Stimulated activated CD4-positive, alpha-beta T cell treated with anti-CD3 and anti-CD28 coated beads, Interleukin-1b, Interleukin-23, amount 100 ng/mL, for 1 hour (primary cell): ENCODE measurements around the gene ARHGDIA.
"Not testable (repeated sequence)": the region's sequence is repeated elsewhere in the genome, so short reads cannot be mapped to it uniquely, and the experiment has no call there.

Source experiments
- DNase-seq, 2 donors: peaks; one replicate each; pipeline ENCODE4 v3.0.0-alpha.2; 2020; ENCODE audit warnings: low read depth in 2 of 2

ARHGDIA gene

DNA sequence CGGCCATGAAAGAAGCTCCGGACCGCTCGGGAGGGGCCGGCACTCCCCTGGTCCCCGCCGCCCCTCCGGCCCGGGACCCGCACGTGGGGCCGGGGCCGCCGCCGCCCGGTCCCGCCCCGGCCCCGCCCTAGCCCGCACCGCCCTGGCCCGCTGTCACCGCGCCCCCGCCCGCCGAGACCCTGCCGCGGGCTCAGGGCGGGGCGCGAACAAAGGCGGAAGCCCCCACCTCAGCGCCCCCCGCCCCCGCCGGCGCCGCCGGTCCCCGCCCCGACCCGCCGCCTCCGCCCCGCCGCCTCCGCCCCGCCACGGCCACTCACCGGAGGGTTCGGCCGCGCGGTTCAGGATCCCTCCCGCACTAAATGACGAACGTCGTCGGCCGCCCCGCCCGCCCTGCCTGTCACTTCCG, at the start of gene ARHGDIA:
ARHGDIA (minus strand) TSS at position 357 of the 406 bp plus-strand sequence. CDS start 1,407 bp downstream, outside the sequence.
- no peak for DNase-seq

DNA sequence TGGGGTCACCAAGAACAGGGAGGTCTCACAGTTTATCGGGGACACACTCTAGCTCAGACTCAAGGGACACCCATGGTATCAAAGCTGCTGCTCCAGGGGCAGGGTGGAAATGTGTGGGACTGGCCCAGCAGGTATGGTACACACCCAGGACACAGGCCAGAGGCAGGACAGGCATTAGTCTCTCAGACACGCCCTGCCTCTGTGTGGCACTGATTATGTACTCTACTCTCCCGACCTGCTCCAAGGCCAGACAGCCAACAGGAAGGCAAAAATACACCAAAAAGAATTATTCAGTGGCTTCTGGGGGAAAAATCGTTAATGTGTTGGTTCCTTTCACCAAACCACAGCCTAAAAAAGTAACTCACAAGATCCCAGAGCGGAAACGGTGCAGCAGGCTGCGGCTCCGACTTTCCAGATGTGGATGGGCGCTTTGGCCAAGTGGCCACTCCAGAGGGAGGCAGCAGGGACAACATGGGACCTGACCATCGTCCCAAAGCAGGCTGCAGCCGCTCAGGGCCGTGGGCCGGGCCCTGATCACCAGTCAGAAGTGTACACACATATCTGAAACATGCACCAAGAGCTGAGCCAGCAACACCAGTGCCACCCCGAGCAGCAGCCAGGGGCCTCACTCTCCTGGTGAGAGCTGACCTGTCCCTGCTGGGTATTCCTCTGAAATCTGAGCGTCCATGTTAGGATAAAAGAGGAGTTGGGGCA, 47.9 kb upstream of the ARHGDIA start:
- DNase-seq, result no peak

DNA sequence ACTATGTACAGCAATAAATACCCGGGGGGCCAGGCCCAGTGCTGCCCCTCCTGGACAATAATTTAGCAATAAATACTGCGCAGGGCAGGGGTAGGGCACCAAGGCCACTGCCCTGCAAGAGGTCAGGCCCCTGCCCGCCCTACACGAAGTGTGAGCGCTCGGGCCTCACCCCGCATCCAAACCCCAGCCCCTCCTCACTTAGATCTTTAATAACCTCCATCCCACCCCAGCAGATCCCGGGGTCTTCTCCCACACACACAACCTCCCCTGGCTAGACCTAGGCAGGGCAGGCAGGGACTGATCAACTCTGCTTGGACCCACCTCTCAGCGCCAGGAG, 47.2 kb upstream of the ARHGDIA start:
- DNase-seq, result not testable (repeated sequence)

DNA sequence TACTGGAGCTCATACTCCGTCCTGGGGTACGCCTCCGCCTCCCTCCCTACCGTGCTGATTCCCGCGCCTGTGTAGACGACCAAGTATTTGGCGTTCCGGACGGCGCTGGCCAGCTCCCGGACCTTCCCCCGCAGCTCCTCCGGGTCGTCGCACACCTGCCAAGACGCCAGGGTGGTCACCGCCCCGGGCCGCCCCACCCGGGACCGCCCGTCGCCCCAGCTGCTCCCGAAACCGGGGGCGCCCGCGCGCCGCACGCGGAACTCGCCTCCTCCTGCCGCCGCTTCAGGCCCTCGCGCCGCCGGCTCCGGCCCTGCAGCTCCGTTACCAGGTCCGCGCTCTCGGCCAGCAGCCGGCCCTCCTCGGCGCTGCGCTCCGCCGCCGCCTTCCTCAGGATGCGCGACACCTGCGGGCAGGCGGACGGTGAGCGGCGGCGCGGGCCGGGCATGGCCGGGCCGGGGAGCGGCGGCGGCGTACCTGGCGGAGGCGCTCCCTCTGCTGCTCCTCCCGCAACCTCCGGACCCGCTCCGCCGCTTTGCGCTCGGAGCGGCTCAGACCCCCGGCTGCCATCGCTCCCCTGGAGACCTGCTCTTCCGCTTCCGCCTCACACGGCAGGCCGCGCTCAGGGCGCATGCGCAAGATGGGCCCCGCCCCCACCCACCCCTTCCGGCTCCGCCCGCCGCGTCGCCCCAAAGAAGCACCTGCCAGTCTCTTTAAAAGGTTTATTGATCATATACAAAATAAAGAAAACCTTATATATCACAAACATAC, 46.6 kb upstream of the ARHGDIA start, which contains the start of gene SIRT7:
SIRT7 (minus strand) TSS at position 612 of the 768 bp plus-strand sequence; CDS start at position 567, 45 bp downstream.
- DNase-seq, result peak; percentile 68

DNA sequence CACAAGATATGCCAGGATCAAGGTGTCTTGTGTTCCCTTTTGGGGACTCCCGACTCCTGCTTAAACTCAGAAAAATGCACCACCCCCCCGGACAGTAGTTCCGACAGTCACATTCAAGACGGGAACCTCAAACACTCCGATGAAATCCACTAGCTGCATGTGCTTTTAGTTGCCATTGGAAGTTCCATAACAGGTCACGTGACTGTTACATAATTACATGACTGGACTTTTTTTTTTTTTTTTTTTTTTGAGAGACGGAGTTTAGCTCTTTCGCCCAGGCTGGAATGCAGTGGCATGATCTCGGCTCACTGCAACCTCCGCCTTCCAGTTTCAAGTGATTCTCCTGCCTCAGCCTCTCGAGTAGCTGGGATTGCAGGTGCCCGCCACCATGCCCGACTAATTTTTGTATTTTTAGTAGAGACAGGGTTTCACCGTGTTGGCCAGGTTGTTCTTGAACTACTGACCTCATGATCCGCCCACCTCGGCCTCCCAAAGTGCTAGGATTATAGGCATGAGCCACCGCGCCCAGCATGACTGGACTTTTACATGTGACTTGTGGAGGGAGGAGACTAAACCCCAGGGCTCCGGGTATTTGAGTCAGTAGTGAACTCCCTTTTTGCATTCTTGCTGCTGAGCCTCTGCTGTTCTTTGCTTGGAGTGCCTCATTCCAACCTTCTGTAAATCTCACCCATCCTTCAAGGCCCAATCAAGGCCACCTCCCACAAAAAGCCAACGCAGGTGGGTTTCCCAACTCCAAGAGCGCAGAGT, 45.3 kb upstream of the ARHGDIA start:
- DNase-seq, result no peak

DNA sequence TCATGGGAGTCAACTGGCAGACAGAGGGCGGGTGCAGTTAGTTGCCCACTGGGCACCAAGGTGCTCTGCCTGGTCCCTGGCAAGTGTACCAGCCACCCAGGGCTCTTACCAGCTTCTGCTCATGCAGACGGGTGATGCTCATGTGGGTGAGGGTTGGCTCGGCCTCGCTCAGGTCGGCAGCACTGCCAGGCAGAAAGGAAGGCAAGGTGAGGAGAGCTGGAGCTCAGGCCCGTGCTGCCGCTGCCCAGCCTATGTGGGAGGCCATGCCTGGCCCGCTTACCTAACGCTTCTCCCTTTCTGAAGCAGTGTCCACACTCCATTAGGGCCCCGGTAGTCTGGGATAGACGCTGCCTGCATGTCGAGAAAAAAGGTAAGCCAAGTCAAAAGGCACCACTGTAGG, 44.2 kb upstream of the ARHGDIA start:
- DNase-seq, result no peak

DNA sequence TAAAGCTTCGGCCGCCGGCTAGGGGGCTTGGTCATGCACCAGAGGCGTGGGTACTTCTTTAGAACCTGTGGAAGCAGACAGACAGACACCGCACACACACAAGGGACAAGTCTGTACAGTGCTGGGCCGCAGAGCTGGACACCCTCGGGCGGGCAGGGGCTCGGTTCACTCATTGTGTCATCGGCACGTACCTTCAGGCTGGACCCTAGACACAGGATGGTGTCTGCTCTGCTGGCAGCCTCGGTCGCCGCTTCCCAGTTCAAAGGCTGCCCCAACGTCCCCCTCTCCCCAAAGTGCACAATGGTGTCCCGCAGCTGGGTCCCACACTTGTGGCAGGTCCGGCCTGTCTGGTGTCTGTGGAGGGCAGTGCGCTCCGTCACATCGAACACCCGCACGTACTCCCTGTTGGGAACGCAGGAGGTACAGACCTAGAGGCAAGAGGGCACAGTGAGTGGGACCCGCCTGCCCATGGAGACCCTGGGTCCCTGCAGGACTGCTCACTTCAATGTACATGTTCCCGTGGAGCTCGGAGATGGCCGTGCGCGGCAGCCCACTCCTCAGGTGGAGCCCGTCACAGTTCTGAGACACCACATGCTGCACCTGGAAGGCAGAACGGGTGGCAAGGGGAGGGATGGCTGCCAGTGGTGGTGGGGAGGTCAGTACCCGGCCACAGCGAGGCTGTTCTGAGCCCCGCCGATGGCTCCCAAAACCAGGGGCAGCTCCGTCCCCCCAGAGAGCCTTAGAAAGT, 43.1 kb upstream of the ARHGDIA start:
- no peak for DNase-seq

DNA sequence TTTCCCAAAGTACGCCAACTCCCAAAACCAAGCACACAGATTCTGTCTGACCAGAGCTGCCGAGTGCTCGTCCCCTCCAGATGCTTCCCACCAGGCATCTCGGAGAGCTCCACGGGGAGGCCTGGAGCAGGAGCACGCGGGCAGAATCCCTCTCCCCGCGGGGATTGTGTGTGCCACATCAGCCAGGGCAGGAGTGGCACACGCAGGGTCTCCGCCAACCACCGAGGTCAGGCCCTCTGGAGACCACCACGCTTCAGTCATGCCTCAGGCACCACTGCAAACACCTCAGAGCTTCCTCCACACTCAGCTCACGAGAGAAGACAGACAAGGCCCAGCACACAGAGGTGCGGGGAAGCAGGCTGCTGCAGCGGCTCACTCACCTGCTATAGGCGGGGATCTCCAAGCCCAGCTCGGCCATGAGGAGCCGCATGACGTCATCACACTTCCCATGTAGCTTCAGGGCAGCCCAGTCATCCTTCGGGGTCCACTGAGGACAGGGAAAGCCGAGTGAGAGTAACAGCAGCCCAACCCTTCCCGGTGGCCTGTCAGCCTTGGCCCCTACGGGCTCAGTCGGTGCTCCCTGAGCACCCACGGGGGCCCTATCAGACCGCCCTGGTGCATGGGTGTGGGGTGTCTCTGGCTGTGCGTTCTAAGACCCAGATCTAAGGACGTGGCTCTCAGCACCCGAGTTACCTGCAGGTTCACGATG, 42.4 kb upstream of the ARHGDIA start:
- no peak for DNase-seq

DNA sequence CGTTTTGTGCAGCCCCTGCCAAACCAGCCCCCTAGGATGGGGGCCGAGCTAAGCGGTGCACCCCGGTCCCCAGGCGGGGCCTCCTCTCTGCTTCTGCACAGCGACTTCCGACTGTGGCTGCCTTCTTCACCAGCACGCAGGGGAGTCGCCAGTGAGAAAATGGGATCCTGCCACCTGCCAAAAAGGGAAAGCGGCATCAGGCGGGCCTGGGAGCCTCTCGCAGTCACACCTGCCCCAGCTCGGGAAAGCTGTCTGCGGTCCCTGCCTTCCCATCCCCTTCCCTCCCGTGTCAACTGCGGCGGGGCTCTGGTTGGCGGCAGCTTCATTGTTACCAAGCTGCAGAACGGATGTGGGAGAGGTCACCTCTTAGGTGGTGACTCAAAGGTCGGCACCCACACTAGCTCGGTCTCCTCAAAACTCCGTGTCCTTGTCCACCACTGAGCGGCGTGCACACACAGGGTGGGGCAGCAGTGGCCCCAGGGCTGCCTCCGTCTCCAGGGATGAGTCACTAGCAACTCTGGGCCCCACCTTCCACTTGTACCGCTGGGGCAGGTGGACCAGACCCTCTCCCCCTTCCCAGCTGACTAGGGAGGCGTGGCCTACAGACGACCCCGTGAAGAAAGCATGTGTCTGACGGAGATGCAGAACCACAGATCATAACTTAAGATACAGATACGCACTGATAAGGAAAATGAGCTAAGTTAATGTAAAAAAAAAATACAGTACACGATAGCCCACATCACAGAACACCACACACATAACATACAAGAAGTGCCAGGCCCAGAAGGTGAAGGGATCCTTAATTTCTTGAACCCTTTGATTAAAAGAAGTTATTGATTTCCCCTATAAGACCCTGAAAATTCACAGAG, 41.5 kb upstream of the ARHGDIA start:
- no peak for DNase-seq

DNA sequence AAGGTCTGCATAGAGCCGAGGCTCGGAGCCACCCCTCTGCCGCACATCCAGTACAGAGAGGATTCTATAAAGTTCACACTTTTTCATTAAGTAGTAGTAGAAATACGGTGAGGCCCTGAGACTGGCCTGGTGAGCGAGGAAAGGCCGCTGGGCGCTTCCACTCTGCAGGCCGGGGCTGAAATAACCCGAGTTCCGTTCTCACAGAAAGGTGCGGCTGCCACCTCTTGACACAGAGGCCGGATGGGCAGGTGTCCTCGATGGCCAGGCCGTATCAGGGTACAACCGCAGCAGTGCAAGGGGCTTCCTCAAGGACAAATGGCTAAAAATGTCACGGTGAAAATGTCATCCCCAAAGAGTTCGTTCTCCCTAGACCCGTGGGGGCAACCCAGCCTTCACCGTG, 40.8 kb upstream of the ARHGDIA start:
- no peak for DNase-seq

DNA sequence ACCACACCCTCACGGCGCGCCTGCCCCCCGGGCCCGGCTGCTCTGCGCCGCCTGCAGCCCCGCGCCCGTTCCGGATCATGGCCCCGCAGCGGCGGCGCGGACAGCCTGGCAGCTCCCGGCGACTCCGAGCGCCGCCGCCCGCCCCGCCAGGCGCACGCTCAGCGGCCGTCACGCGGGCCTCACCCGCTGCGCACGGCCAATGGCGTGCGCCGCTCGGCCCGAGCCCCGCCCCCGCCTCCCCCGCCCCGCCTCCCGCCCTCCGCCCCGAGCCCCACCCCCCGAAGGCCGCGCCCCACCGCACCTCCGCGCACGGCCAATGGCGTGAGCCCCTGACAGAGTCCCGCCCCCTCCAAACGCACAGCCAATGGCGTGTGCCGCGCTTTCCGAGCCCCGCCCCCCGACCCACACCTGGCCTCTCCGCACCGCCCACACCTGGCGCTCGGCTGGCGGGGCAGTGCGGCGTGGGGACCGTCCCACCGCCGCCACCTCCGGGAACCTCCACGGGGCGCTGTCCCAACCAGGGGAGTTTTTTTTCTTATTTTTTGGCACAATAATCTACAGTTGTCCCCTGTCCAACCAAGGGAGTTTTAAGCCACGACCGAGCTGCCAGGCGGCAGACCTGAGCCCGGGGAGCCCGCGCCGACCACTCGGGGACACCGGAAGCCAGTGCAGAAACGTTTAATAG, 40.3 kb upstream of the ARHGDIA start, which contains the start of gene PCYT2:
PCYT2 (minus strand) TSS at position 123 of the 685 bp plus-strand sequence; CDS start at position 79, 44 bp downstream.
- peak; percentile 86 to 88 for DNase-seq

DNA sequence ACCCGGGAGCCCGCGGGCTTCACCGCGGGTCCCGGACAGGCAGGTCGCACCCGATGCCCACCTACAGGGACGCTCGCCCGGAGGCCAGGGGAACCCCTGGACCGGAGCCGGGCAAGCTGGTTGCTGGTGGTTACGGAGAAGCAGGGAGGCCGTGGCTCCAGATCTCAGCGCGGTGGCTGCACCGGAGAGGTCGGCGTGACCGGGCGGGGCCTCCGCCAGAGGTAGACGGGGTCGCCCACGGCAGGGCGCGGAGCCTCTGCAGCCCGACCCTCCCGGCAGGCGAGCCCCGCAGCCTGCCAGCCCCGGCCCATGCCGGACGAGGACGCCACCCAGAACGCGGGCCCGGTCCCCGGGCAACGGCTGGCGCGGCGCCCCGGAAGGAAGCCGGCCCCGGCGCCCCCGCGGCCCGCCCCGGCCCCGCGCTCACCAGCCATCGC, 39.7 kb upstream of the ARHGDIA start:
- DNase-seq, result no peak

DNA sequence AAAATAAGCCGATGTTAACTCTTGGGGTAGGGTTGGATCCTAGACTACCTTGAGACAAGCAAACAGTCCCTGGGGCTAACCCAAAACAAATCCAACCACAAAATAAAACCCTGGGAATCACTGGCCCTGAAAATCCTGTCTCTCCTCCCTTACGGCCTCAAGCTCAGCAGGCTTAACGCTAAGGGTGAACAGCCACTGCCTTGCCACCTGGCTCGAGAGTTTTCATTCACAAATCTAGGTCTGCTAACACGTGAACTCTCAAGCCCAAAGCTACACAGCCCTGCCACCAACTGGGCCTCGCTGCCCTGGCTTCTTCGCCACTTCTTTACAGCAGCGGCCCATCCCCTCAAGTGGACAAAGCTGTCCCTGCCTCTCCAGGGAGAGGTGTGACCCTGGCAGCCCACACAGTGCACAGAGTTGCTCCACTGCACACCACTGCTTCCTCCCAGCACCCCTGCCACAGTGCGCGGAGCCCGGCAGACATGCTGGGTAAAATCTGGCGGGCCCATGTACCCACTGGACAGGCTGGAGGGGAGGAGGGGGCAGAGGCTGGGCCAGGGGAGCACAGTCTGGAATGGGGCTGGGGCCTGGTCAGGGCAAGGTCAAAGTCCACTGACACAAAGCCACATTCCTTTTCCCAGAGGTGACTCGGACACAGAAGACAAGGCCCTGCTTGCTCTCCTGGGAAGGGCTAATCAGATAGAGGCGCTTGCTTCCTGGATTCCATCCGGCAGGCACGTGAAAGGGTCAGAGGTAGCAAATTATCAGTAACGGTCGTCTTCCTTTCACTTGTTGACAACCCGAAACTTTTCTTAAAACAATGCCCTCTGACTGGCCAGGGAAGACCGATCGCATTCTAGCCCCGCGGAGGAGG, 39.1 kb upstream of the ARHGDIA start:
- DNase-seq, result no peak

DNA sequence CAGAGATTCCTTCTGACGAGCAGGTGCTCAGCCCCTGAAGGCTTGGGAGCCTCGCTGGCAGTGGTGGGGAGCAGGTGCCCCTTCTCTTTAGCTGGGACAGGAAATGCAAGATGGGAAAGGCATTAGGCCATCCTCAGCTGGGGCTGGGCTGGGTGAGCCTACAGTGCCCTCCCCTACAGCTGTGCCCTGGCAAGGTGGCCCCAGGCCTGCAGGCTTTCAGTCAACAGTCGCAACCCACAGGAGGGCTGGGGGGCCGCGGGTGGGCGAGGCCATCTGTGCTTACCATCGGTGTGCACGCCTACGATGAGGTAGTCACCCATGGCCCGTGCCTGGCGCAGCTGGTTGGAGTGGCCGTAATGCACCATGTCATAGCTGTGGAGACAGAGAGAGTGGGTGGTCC, 38.1 kb upstream of the ARHGDIA start:
- no peak for DNase-seq

DNA sequence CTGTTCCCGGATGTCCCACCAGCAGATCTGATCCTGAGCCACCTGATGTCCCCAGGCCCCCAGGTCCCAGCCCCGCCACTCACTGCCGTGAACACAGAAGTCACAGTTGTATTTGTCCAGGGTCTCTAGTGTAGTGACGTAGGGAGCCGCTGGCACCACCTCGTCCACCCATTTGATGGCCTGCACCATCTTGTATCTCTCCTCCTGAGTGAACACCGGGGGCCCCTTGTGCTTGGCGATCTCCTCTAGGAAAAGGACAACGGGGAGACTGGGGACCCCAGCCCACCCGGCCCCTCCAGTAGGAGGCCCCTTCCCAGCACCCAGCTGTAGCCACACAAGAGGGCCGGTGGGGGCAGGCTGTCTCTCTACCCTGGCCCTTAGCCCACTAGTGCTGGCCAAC, 37.7 kb upstream of the ARHGDIA start:
- DNase-seq, result no peak

DNA sequence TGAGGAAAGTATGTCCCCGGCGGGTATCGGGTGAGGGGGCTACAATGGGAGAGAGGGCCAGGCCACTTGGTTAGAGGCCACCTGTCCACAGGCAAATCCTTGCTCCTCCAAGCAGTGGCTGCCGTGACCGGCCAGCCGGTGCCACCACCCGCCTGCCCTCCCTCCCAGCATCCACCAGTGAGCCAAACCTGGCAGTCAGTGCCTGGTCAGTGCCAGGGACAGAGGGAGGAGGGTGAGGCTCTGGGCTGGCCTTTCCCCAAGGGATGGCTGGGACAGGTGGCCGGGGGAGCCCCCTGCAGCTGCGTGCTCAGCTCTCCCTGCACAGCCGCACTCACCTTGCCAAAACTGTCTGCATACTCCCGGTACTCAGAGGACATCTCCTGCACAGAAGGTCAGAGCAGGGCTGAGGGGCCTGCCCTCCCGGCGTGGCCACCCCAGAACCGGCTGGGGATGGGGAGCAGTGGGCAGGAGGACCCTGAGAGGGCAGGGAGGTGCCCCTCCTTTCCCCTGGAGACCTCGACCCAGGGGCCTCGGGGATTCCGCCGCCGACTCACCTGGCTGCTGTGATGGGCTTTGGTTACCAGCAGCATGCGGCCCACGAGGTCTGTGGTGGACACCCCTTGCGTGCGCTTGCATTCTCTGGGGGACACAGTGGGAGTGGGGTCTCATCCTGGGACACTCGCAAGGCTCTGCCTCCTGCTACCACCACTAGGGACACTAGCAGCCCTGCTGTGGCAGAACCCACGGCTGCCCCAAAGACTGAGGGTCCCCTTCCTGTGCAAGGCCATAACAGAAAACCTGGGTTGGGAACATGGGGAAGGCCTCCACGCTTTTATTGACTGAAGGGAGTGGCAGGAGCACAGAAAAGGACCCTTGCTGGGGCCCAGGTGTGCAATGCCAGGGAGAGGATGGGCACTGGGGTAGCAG, 36.3 kb upstream of the ARHGDIA start:
- DNase-seq, result no peak
